OCI-LY1 (cell line): ENCODE data around the gene PTAR1.
A peak's percentile ranks its signal among the peaks of the same experiment; 100 is the strongest.

Experiments
- H2AFZ ChIP-seq: fragments of 200-600 bp; sonication (generic), shearing (Covaris generic); 2 replicates; pipeline ENCODE4 v1.6.0; 2014; ENCODE audit warnings: antibody characterized with exemption, mild to moderate bottlenecking, low read length
- H3F3A ChIP-seq: fragments of 200-600 bp; sonication (generic), shearing (Covaris generic); 2 replicates; pipeline ENCODE4 v1.6.0; 2014; ENCODE audit warnings: mild to moderate bottlenecking, antibody characterized with exemption, low read length, moderate library complexity; ENCODE audit not compliant: insufficient read depth
- H3K27ac ChIP-seq: fragments of 200-600 bp; sonication (generic); 2 replicates; pipeline ENCODE4 v1.5.1; 2014; ENCODE audit warnings: low read length, mixed run types, mild to moderate bottlenecking, low read depth; ENCODE audit not compliant: poor library complexity, severe bottlenecking
- H3K27me3 ChIP-seq: fragments of 200-600 bp; sonication (generic); 2 replicates; pipeline ENCODE4 v1.6.0; 2014; ENCODE audit warnings: antibody characterized with exemption, mild to moderate bottlenecking, low read length, moderate library complexity; ENCODE audit not compliant: insufficient read depth
- H3K36me3 ChIP-seq: fragments of 200-600 bp; sonication (generic); 2 replicates; pipeline ENCODE4 v1.6.1; 2014; ENCODE audit warnings: mild to moderate bottlenecking, antibody characterized with exemption, low read length, moderate library complexity, mixed read lengths; ENCODE audit not compliant: insufficient read depth
- H3K4me1 ChIP-seq: fragments of 200-600 bp; sonication (generic); 2 replicates; pipeline ENCODE4 v1.5.1; 2014; ENCODE audit warnings: mild to moderate bottlenecking, low read length, moderate library complexity; ENCODE audit not compliant: insufficient read depth, severe bottlenecking
- H3K4me2 ChIP-seq: fragments of 200-600 bp; sonication (generic), shearing (Covaris generic); 2 replicates; pipeline ENCODE4 v1.6.1; 2014; ENCODE audit warnings: low read length
- H3K4me3 ChIP-seq: fragments of 200-600 bp; sonication (generic); 2 replicates; pipeline ENCODE4 v1.5.1; 2014; ENCODE audit warnings: low read length, low read depth, mild to moderate bottlenecking, mixed read lengths; ENCODE audit not compliant: poor library complexity, severe bottlenecking
- H3K79me2 ChIP-seq: fragments of 200-600 bp; shearing (Covaris generic); 2 replicates; pipeline ENCODE4 v1.6.1; 2016; ENCODE audit warnings: mixed run types, low read length, mixed read lengths; ENCODE audit not compliant: insufficient read depth
- H3K9ac ChIP-seq: fragments of 200-600 bp; sonication (generic), shearing (Covaris generic); 2 replicates; pipeline ENCODE4 v1.6.1; 2014; ENCODE audit warnings: mild to moderate bottlenecking, low read length, mixed read lengths
- H3K9me2 ChIP-seq: fragments of 200-600 bp; sonication (generic), shearing (Covaris generic); 2 replicates; pipeline ENCODE4 v1.6.1; 2014; ENCODE audit warnings: low read depth, mild to moderate bottlenecking, low read length, mixed read lengths
- H3K9me3 ChIP-seq: fragments of 200-600 bp; shearing (Covaris generic); 2 replicates; pipeline ENCODE4 v1.6.1; 2014; ENCODE audit warnings: low read length, mixed read lengths
- H4K20me1 ChIP-seq: fragments of 200-600 bp; sonication (generic), shearing (Covaris generic); 2 replicates; pipeline ENCODE4 v1.6.0; 2016; ENCODE audit warnings: mild to moderate bottlenecking, low read length; ENCODE audit not compliant: insufficient read depth
- CTCF ChIP-seq: fragments of 200-600 bp; sonication (generic), shearing (Covaris generic); IDR thresholded peaks from 2 replicates; pipeline ENCODE4 v1.5.1; 2017; ENCODE audit warnings: mild to moderate bottlenecking, antibody characterized with exemption, low read length, moderate library complexity, mixed read lengths
- EZH2 ChIP-seq: fragments of 200-600 bp; sonication (generic), shearing (Covaris generic); IDR thresholded peaks from 2 replicates; pipeline ENCODE4 v1.8.0; 2017; ENCODE audit warnings: borderline replicate concordance, mixed run types, mild to moderate bottlenecking, antibody characterized with exemption, low read length, moderate library complexity, mixed read lengths

The PTAR1 gene

GRCh38 chr9:69672596-69673310 is 87.1 kb downstream of the PTAR1 start:
- no peak for TF ChIP-seq EZH2
- peak; percentile 71 for TF ChIP-seq CTCF
- H3K9me3 ChIP-seq = no peaks in the 10 kb centered on the region
- peaks cover 6% of the 10 kb centered on the region for H3K4me1 ChIP-seq
- H3K79me2 ChIP-seq = no peaks in the 10 kb centered on the region
- no peaks in the 10 kb centered on the region for H3K27me3 ChIP-seq
- no peaks in the 10 kb centered on the region for H4K20me1 ChIP-seq
- H3K36me3 ChIP-seq = no peaks in the 10 kb centered on the region
- no peaks in the 10 kb centered on the region for H3K9me2 ChIP-seq
- H3F3A ChIP-seq = no peaks in the 10 kb centered on the region
- no peak overlapping the region for H3K27ac ChIP-seq
- H3K9ac ChIP-seq = peak overlapping the region; percentile 28; the same call in 1 of the 2 replicates
- peak overlapping the region; percentile 90 for H3K4me2 ChIP-seq
- peak overlapping the region; percentile 61 for H3K4me3 ChIP-seq
- no peak overlapping the region for H2AFZ ChIP-seq

GRCh38 chr9:69671879-69672595 is 87.8 kb downstream of the PTAR1 start, which contains the start of gene APBA1:
Gene APBA1 (minus strand): TSS chr9:69672371.
- no peak within 1 kb of the TSS for H2AFZ ChIP-seq
- peak within 1 kb of the TSS; percentile 90 for H3K4me2 ChIP-seq
- H3K36me3 ChIP-seq = no peaks in the 10 kb centered on the region
- H3F3A ChIP-seq = no peaks in the 10 kb centered on the region
- no peaks in the 10 kb centered on the region for H3K9me2 ChIP-seq
- H3K9me3 ChIP-seq = no peaks in the 10 kb centered on the region
- peaks cover 6% of the 10 kb centered on the region for H3K4me1 ChIP-seq
- H3K4me3 ChIP-seq = peak within 1 kb of the TSS; percentile 61
- no peak for TF ChIP-seq CTCF
- TF ChIP-seq EZH2 = no peak
- no peaks in the 10 kb centered on the region for H4K20me1 ChIP-seq
- H3K9ac ChIP-seq = peak within 1 kb of the TSS; percentile 28; the same call in 1 of the 2 replicates
- H3K27ac ChIP-seq = no peak within 1 kb of the TSS
- H3K27me3 ChIP-seq = no peaks in the 10 kb centered on the region
- no peaks in the 10 kb centered on the region for H3K79me2 ChIP-seq

- Histone ChIP-seq H4K20me1 (no peaks in the 10 kb centered on the region), H3K9me3 (no peaks in the 10 kb centered on the region), H3K36me3 (no peaks in the 10 kb centered on the region), H3K9me2 (no peaks in the 10 kb centered on the region), H3K27ac (no peak overlapping the region), H2AFZ (no peak overlapping the region), H3K4me3 (peak overlapping the region; percentile 47), H3F3A (no peaks in the 10 kb centered on the region), H3K4me1 (peaks cover 6% of the 10 kb centered on the region), H3K4me2 (peak overlapping the region; percentile 47; the same call in 1 of the 2 replicates), H3K9ac (no peak overlapping the region), H3K79me2 (no peaks in the 10 kb centered on the region), H3K27me3 (no peaks in the 10 kb centered on the region)
- TF ChIP-seq EZH2 (no peak), CTCF (no peak)
Measured at GRCh38 chr9:69671311-69671878, 88.4 kb downstream of the PTAR1 start.
